ENCODE data around the gene SMARCC1.
"Not testable (repeated sequence)": the region's sequence is repeated elsewhere in the genome, so short reads cannot be mapped to it uniquely, and the experiment has no call there.

Gene SMARCC1

DNA sequence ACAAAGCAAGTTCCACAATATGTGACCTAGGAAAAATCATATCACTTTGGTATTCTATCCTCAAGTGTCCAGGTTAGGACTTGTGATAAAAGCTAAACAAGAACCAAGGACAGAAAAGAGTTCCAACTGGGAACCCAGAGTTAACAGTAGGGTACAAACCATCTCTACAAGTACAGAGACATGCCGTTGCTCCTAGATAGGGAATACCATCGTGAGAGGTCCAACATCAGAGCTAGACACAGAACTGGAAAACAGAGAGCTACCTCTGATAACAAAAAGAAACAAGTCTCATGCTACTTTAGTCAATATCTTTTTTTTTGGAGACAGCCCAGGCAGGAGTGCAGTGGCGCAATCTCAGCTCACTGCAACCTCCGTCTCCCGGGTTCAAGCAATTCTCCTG, 37.8 kb downstream of the SMARCC1 start:
- peaks cover 18% of the 10 kb centered on the region for H3K36me3 ChIP-seq (ENCODE audit: control insufficient read depth, insufficient read depth, low read length)
- no peaks in the 10 kb centered on the region for H3K9me3 ChIP-seq (ENCODE audit: control insufficient read depth, low read length)
- H3K27ac ChIP-seq (ENCODE audit: insufficient read depth, low read length, poor library complexity, severe bottlenecking) = no peak overlapping the region
- DNase-seq = no peak
- no peak overlapping the region for H3K4me3 ChIP-seq (ENCODE audit: insufficient read depth, low read depth, low read length, poor library complexity, severe bottlenecking)
- no peaks in the 10 kb centered on the region for H3K4me1 ChIP-seq (ENCODE audit: control insufficient read depth, insufficient read depth, low read length, poor library complexity, severe bottlenecking)
- H3K27me3 ChIP-seq (replicated peaks; ENCODE audit: control insufficient read depth, insufficient read depth, low read length, poor library complexity, severe bottlenecking) = no peaks in the 10 kb centered on the region

DNA sequence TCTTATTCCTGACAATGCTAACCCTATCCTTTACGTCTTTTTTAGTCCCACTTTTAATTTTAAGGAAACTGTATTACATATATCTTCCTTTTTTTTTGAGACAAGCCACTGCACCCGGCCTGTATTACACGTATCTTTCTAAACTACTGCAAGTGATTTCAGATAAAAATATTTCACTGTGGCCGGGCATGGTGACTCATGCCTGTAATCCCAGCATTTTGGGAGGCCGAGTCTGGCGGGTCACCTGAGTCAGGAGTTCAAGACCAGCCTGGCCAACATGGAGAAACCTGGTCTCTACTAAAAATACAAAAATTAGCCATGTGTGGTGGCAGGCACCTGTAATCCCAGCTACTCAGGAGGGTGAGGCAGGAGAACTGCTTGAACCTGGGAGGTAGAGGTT, 38.3 kb downstream of the SMARCC1 start:
- DNase-seq; H3K9me3 ChIP-seq (ENCODE audit: control insufficient read depth, low read length); H3K27ac ChIP-seq (ENCODE audit: insufficient read depth, low read length, poor library complexity, severe bottlenecking); H3K4me1 ChIP-seq (ENCODE audit: control insufficient read depth, insufficient read depth, low read length, poor library complexity, severe bottlenecking); H3K27me3 ChIP-seq (replicated peaks; ENCODE audit: control insufficient read depth, insufficient read depth, low read length, poor library complexity, severe bottlenecking); H3K4me3 ChIP-seq (ENCODE audit: insufficient read depth, low read depth, low read length, poor library complexity, severe bottlenecking): not testable (repeated sequence)
- H3K36me3 ChIP-seq (ENCODE audit: control insufficient read depth, insufficient read depth, low read length) = peaks cover 18% of the 10 kb centered on the region

DNA sequence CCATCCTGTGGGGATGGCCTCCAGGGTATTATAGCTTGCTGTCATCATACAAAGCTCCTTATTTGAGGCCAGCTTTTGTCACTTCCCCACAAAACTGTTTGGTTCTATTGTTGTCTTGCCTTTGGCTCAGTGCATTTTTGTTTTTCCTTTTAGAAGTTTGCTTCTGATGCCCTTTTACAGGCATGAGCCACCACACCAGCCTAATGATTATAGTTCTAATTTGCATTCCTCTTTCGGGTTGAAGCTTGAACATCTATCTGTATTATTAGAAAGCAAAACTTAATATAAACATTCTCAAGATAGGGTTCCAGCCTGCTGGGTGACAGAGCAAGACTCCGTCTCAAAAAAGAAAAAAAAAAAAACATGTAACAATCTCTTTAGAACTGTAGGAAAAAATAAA, 39.8 kb downstream of the SMARCC1 start:
- Histone ChIP-seq H3K27me3 (replicated peaks; ENCODE audit: control insufficient read depth, insufficient read depth, low read length, poor library complexity, severe bottlenecking) (no peaks in the 10 kb centered on the region), H3K27ac (ENCODE audit: insufficient read depth, low read length, poor library complexity, severe bottlenecking) (no peak overlapping the region), H3K4me1 (ENCODE audit: control insufficient read depth, insufficient read depth, low read length, poor library complexity, severe bottlenecking) (no peaks in the 10 kb centered on the region), H3K36me3 (ENCODE audit: control insufficient read depth, insufficient read depth, low read length) (peaks cover 18% of the 10 kb centered on the region), H3K9me3 (ENCODE audit: control insufficient read depth, low read length) (no peaks in the 10 kb centered on the region), H3K4me3 (ENCODE audit: insufficient read depth, low read depth, low read length, poor library complexity, severe bottlenecking) (no peak overlapping the region)
- DNase-seq = no peak

DNA sequence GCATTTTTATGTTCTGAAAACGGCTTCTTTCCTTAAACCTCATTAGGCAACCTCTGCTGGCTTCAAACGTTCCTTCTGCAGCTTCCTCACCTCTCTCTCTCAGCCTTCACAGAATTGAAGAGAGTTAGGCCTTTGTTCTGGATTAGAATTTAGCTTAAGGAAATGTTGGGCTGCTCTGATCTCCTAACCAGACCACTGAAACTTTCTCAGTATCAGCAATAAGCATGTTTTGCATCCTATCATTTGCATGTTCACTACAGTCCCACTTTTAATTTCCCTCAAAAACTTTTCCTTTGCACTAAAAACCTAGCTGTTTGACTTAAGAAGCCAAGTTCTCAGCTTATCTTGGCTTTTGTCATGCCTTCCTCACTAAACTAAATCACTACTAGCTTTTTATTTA, 49.5 kb downstream of the SMARCC1 start:
- H3K9me3 ChIP-seq (ENCODE audit: control insufficient read depth, low read length) = no peaks in the 10 kb centered on the region
- no peaks in the 10 kb centered on the region for H3K27me3 ChIP-seq (replicated peaks; ENCODE audit: control insufficient read depth, insufficient read depth, low read length, poor library complexity, severe bottlenecking)
- no peak for DNase-seq
- H3K36me3 ChIP-seq (ENCODE audit: control insufficient read depth, insufficient read depth, low read length) = peaks cover 77% of the 10 kb centered on the region
- no peak overlapping the region for H3K4me3 ChIP-seq (ENCODE audit: insufficient read depth, low read depth, low read length, poor library complexity, severe bottlenecking)
- H3K4me1 ChIP-seq (ENCODE audit: control insufficient read depth, insufficient read depth, low read length, poor library complexity, severe bottlenecking) = no peaks in the 10 kb centered on the region
- H3K27ac ChIP-seq (ENCODE audit: insufficient read depth, low read length, poor library complexity, severe bottlenecking) = no peak overlapping the region

DNA sequence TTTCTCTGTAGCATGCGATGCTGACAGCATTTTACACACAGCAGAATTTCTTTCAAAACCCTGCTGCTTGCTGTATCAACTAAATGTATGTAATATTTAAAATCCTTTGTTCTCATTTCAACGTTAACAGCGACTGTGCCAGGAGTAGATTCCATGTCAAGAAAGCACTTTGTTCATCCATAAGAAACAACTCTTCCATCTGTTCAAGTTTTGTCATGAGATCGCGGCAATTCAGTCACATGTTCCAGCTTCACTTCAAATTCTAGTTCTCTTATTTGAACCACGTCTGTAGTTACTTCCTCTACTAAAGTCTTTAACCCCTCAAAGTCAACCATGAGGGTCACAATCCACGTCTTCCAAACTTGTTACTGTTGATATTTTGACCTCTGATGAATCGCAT, 50.6 kb downstream of the SMARCC1 start:
- no peaks in the 10 kb centered on the region for H3K9me3 ChIP-seq (ENCODE audit: control insufficient read depth, low read length)
- H3K4me3 ChIP-seq (ENCODE audit: insufficient read depth, low read depth, low read length, poor library complexity, severe bottlenecking) = no peak overlapping the region
- no peaks in the 10 kb centered on the region for H3K27me3 ChIP-seq (replicated peaks; ENCODE audit: control insufficient read depth, insufficient read depth, low read length, poor library complexity, severe bottlenecking)
- H3K36me3 ChIP-seq (ENCODE audit: control insufficient read depth, insufficient read depth, low read length) = peaks cover 75% of the 10 kb centered on the region
- H3K27ac ChIP-seq (ENCODE audit: insufficient read depth, low read length, poor library complexity, severe bottlenecking) = no peak overlapping the region
- no peaks in the 10 kb centered on the region for H3K4me1 ChIP-seq (ENCODE audit: control insufficient read depth, insufficient read depth, low read length, poor library complexity, severe bottlenecking)
- DNase-seq = no peak

DNA sequence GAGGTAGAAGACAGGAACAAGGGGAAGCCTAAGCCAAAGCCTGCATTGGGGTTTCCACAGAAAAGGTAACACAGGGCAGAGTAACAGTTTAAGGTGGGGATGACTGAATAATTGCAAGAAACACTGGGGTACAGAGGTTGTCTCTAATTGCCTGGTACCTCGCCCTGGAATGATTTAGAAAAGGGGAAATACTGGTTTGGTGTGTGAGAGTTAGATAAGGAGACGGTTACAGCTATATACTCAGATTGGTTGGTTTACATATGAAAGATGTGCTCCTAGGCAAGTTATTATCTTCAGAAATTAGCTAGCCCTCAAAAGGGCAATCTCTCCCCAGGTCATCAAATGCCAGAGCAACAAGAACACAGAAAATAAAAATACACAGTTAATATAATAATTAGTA, 58.8 kb downstream of the SMARCC1 start:
- Histone ChIP-seq H3K36me3 (ENCODE audit: control insufficient read depth, insufficient read depth, low read length) (peaks cover 18% of the 10 kb centered on the region), H3K9me3 (ENCODE audit: control insufficient read depth, low read length) (no peaks in the 10 kb centered on the region), H3K27ac (ENCODE audit: insufficient read depth, low read length, poor library complexity, severe bottlenecking) (no peak overlapping the region), H3K4me3 (ENCODE audit: insufficient read depth, low read depth, low read length, poor library complexity, severe bottlenecking) (no peak overlapping the region), H3K27me3 (replicated peaks; ENCODE audit: control insufficient read depth, insufficient read depth, low read length, poor library complexity, severe bottlenecking) (no peaks in the 10 kb centered on the region), H3K4me1 (ENCODE audit: control insufficient read depth, insufficient read depth, low read length, poor library complexity, severe bottlenecking) (no peaks in the 10 kb centered on the region)
- no peak for DNase-seq

DNA sequence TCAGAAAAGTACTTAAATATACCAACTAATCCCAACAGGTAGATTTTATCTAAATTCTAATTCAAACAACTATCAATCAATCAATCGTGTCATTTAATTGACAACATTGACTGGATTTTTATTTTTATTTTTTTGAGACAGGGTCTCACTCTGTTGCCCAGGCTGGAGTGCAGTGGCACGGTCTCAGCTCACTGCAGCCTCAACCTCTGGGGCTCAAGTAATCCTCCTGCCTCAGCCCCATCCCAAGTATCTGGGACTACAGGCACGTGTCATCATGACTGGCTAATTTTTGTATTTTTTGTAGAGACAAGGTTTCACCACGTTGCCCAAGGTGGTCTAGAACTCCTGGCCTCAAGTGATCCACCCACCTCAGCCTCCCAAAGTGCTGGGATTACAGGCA, 64.2 kb downstream of the SMARCC1 start:
- not testable (repeated sequence) for H3K27ac ChIP-seq (ENCODE audit: insufficient read depth, low read length, poor library complexity, severe bottlenecking); DNase-seq
- peaks cover 38% of the 10 kb centered on the region for H3K36me3 ChIP-seq (ENCODE audit: control insufficient read depth, insufficient read depth, low read length)

DNA sequence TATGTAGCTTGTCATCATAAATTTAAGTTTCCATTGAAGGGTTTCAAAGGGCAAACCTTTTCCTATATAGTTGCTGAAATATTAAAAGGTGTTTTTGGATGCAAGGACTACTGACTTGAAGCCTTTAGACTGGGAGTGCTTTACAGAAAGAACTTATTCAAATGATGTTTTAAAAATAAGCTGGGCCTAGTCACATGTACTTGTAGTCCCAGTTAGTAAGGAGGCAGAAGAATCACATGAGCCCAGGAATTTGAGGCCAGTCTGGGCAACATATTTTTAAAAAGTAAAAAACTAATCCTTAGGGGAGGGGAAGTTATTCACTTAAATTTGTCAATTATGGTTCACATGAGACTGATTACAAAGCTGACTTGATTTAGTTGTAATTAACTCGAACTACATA, 65.0 kb downstream of the SMARCC1 start:
- no peak overlapping the region for H3K27ac ChIP-seq (ENCODE audit: insufficient read depth, low read length, poor library complexity, severe bottlenecking)
- H3K4me1 ChIP-seq (ENCODE audit: control insufficient read depth, insufficient read depth, low read length, poor library complexity, severe bottlenecking) = no peaks in the 10 kb centered on the region
- no peak overlapping the region for H3K4me3 ChIP-seq (ENCODE audit: insufficient read depth, low read depth, low read length, poor library complexity, severe bottlenecking)
- H3K27me3 ChIP-seq (replicated peaks; ENCODE audit: control insufficient read depth, insufficient read depth, low read length, poor library complexity, severe bottlenecking) = no peaks in the 10 kb centered on the region
- H3K9me3 ChIP-seq (ENCODE audit: control insufficient read depth, low read length) = no peaks in the 10 kb centered on the region
- DNase-seq = no peak
- peaks cover 40% of the 10 kb centered on the region for H3K36me3 ChIP-seq (ENCODE audit: control insufficient read depth, insufficient read depth, low read length)

More for the DNA sequence above, 64.2 kb downstream of the SMARCC1 start:
- not testable (repeated sequence) for H3K27me3 ChIP-seq (replicated peaks; ENCODE audit: control insufficient read depth, insufficient read depth, low read length, poor library complexity, severe bottlenecking); H3K9me3 ChIP-seq (ENCODE audit: control insufficient read depth, low read length); H3K4me3 ChIP-seq (ENCODE audit: insufficient read depth, low read depth, low read length, poor library complexity, severe bottlenecking); H3K4me1 ChIP-seq (ENCODE audit: control insufficient read depth, insufficient read depth, low read length, poor library complexity, severe bottlenecking)

DNA sequence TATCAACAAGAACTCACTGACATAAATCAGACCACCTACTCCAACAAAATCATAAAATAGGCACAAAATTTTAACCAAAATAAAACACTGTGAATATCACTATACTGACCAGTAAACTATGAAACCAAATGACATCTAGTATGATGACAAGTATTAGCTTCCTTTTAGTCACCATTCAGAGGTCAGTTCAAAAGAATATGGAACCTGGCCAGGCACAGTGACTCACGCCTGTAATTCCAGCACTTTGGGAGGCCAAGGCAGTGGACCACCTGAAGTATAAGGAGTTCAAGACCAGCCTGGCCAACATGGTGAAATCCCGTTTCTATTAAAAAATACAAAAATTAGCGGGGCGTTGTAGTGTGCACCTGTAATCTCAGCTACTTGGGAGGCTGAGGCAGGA, 65.8 kb downstream of the SMARCC1 start:
- Histone ChIP-seq H3K4me1 (ENCODE audit: control insufficient read depth, insufficient read depth, low read length, poor library complexity, severe bottlenecking) (no peaks in the 10 kb centered on the region), H3K27ac (ENCODE audit: insufficient read depth, low read length, poor library complexity, severe bottlenecking) (no peak overlapping the region), H3K27me3 (replicated peaks; ENCODE audit: control insufficient read depth, insufficient read depth, low read length, poor library complexity, severe bottlenecking) (no peaks in the 10 kb centered on the region), H3K9me3 (ENCODE audit: control insufficient read depth, low read length) (no peaks in the 10 kb centered on the region), H3K4me3 (ENCODE audit: insufficient read depth, low read depth, low read length, poor library complexity, severe bottlenecking) (no peak overlapping the region), H3K36me3 (ENCODE audit: control insufficient read depth, insufficient read depth, low read length) (peaks cover 40% of the 10 kb centered on the region)
- DNase-seq = no peak

DNA sequence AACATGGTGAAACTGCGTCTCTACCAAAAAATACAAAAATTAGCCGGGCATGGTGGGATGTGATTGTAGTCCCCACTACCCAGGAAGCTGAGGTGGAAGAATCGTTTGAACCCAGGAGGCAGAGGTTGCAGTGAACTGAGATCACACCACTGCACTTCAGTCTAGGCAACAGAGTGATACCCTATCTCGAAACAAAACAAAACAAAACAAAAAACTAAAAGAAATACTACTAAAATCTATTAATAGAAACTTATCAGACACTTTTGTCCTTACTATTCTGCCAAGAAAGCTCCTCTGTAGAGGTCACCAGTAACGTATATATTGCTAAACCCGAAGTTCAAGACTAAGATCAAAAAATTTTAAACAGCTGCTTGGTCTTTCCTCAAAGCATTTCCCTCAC, 67.1 kb downstream of the SMARCC1 start:
- no peaks in the 10 kb centered on the region for H3K4me1 ChIP-seq (ENCODE audit: control insufficient read depth, insufficient read depth, low read length, poor library complexity, severe bottlenecking)
- H3K36me3 ChIP-seq (ENCODE audit: control insufficient read depth, insufficient read depth, low read length) = peaks cover 45% of the 10 kb centered on the region
- H3K27me3 ChIP-seq (replicated peaks; ENCODE audit: control insufficient read depth, insufficient read depth, low read length, poor library complexity, severe bottlenecking) = no peaks in the 10 kb centered on the region
- H3K9me3 ChIP-seq (ENCODE audit: control insufficient read depth, low read length) = no peaks in the 10 kb centered on the region
- no peak overlapping the region for H3K27ac ChIP-seq (ENCODE audit: insufficient read depth, low read length, poor library complexity, severe bottlenecking)
- H3K4me3 ChIP-seq (ENCODE audit: insufficient read depth, low read depth, low read length, poor library complexity, severe bottlenecking) = no peak overlapping the region
- DNase-seq = no peak

DNA sequence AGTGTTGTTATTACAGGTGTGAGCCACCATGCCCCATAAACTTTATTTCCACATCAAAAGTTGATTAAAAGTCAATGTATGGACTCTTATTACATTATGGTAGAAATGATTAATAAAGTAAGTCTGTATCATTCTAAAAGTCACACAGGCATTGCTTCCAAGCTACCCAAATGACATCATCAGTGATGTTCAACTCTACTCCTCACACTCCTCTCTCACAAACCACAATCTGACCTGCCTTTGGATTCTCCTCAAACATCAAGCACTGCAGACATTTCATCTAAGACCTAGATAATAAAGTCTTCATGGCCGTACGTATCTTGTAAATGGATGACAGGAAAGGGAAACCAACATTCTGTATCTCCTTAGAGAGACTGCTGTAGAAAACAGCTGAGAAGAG, 68.0 kb downstream of the SMARCC1 start:
- Histone ChIP-seq H3K27me3 (replicated peaks; ENCODE audit: control insufficient read depth, insufficient read depth, low read length, poor library complexity, severe bottlenecking) (no peaks in the 10 kb centered on the region), H3K4me1 (ENCODE audit: control insufficient read depth, insufficient read depth, low read length, poor library complexity, severe bottlenecking) (no peaks in the 10 kb centered on the region), H3K36me3 (ENCODE audit: control insufficient read depth, insufficient read depth, low read length) (peaks cover 40% of the 10 kb centered on the region), H3K9me3 (ENCODE audit: control insufficient read depth, low read length) (no peaks in the 10 kb centered on the region), H3K27ac (ENCODE audit: insufficient read depth, low read length, poor library complexity, severe bottlenecking) (no peak overlapping the region), H3K4me3 (ENCODE audit: insufficient read depth, low read depth, low read length, poor library complexity, severe bottlenecking) (no peak overlapping the region)
- no peak for DNase-seq
